HG03469 (cell line): Measurements from ENCODE around the gene LAPTM5.

Experiments used
- ATAC-seq: cut with Tn5 transposase; IDR thresholded peaks from one replicate; pipeline ENCODE4 v1.9.1; 2021; ENCODE audit warnings: mild to moderate bottlenecking, moderate library complexity, moderate number of reproducible peaks; ENCODE audit not compliant: unreplicated experiment

Gene LAPTM5

GRCh38 chr1:30787856-30788495 is 30.4 kb upstream of the LAPTM5 start:
- no peak for ATAC-seq

- no peak for ATAC-seq
Measured at GRCh38 chr1:30787266-30787665, 29.7 kb upstream of the LAPTM5 start.

GRCh38 chr1:30786264-30786991 is 28.9 kb upstream of the LAPTM5 start:
- no peak for ATAC-seq

GRCh38 chr1:30785714-30786113 is 28.1 kb upstream of the LAPTM5 start:
- ATAC-seq: no peak

- ATAC-seq: no peak
Measured at GRCh38 chr1:30785181-30785580, 27.6 kb upstream of the LAPTM5 start.

GRCh38 chr1:30783256-30783915 is 25.8 kb upstream of the LAPTM5 start:
- no peak for ATAC-seq

GRCh38 chr1:30782361-30783255 is 25.0 kb upstream of the LAPTM5 start:
- ATAC-seq: no peak

GRCh38 chr1:30781906-30782305 is 24.3 kb upstream of the LAPTM5 start:
- ATAC-seq: no peak

- no peak for ATAC-seq
Measured at GRCh38 chr1:30780409-30780808, 22.8 kb upstream of the LAPTM5 start.

- no peak for ATAC-seq
Measured at GRCh38 chr1:30779294-30780071, 21.9 kb upstream of the LAPTM5 start.

- ATAC-seq: no peak
Measured at GRCh38 chr1:30778979-30779293, 21.4 kb upstream of the LAPTM5 start.

- no peak for ATAC-seq
Measured at GRCh38 chr1:30778154-30778978, 20.8 kb upstream of the LAPTM5 start.

- ATAC-seq: no peak
Measured at GRCh38 chr1:30777904-30778153, 20.3 kb upstream of the LAPTM5 start.

- ATAC-seq: no peak
Measured at GRCh38 chr1:30777060-30777903, 19.7 kb upstream of the LAPTM5 start.

- no peak for ATAC-seq
Measured at GRCh38 chr1:30776097-30777059, 18.8 kb upstream of the LAPTM5 start.

- ATAC-seq: no peak
Measured at GRCh38 chr1:30775433-30775975, 17.9 kb upstream of the LAPTM5 start.

- no peak for ATAC-seq
Measured at GRCh38 chr1:30774550-30775432, 17.2 kb upstream of the LAPTM5 start.
